Loucy (cell line): ENCODE results near the gene CIITA.

Experiments
- H2AFZ ChIP-seq: fragments of 200-600 bp; sonication (generic); 2 replicates; pipeline ENCODE4 v1.6.0; 2016; ENCODE audit warnings: antibody characterized with exemption, mild to moderate bottlenecking, low read length, moderate library complexity
- H3F3A ChIP-seq: fragments of 200-600 bp; 2 replicates; pipeline ENCODE4 v1.6.0; 2016; ENCODE audit warnings: antibody characterized with exemption, low read depth, mild to moderate bottlenecking
- H3K27me3 ChIP-seq: fragments of 200-600 bp; sonication (generic); 2 replicates; pipeline ENCODE4 v1.6.1; 2014; ENCODE audit warnings: low read length, mild to moderate bottlenecking; ENCODE audit not compliant: insufficient read depth, poor library complexity, severe bottlenecking
- H3K36me3 ChIP-seq: fragments of 200-600 bp; sonication (generic); 2 replicates; pipeline ENCODE4 v1.6.1; 2016; ENCODE audit warnings: low read length; ENCODE audit not compliant: insufficient read depth
- H3K4me1 ChIP-seq: fragments of 200-600 bp; sonication (generic); 2 replicates; pipeline ENCODE4 v1.5.1; 2014; ENCODE audit warnings: low read length, mild to moderate bottlenecking; ENCODE audit not compliant: insufficient read depth, poor library complexity, severe bottlenecking
- H3K4me2 ChIP-seq: fragments of 200-600 bp; sonication (generic); 2 replicates; pipeline ENCODE4 v1.6.0; 2014; ENCODE audit warnings: antibody characterized with exemption, low read length, low read depth, mild to moderate bottlenecking; ENCODE audit not compliant: poor library complexity, severe bottlenecking
- H3K4me3 ChIP-seq: fragments of 200-600 bp; sonication (generic); 2 replicates; pipeline ENCODE4 v1.5.1; 2014; ENCODE audit warnings: low read length, mild to moderate bottlenecking, mixed read lengths; ENCODE audit not compliant: poor library complexity, severe bottlenecking
- H3K79me2 ChIP-seq: fragments of 200-600 bp; sonication (generic); 2 replicates; pipeline ENCODE4 v1.6.1; 2014; ENCODE audit warnings: low read length; ENCODE audit not compliant: insufficient read depth
- H3K9ac ChIP-seq: fragments of 200-600 bp; sonication (generic); 2 replicates; pipeline ENCODE4 v1.6.0; 2014; ENCODE audit warnings: mild to moderate bottlenecking, low read depth, low read length, moderate library complexity; ENCODE audit not compliant: poor library complexity, severe bottlenecking
- H3K9me2 ChIP-seq: fragments of 200-600 bp; sonication (generic); replicated peaks from 2 replicates; pipeline ENCODE4 v1.6.1; 2016; ENCODE audit warnings: low read depth, low read length, mixed read lengths
- H3K9me3 ChIP-seq: fragments of 200-600 bp; sonication (generic); 2 replicates; pipeline ENCODE4 v1.6.1; 2014; ENCODE audit warnings: mild to moderate bottlenecking, antibody characterized with exemption, low read length, low read depth; ENCODE audit not compliant: insufficient read depth
- H4K20me1 ChIP-seq: fragments of 200-600 bp; sonication (generic); 2 replicates; pipeline ENCODE4 v1.6.0; 2014; ENCODE audit warnings: antibody characterized with exemption, low read length, mild to moderate bottlenecking; ENCODE audit not compliant: insufficient read depth, poor library complexity, severe bottlenecking
- CTCF ChIP-seq: fragments of 200-600 bp; sonication (generic); conservative IDR thresholded peaks from 2 replicates; pipeline ENCODE4 v1.5.1; 2014; ENCODE audit warnings: mild to moderate bottlenecking, antibody characterized with exemption, low read length
- EZH2phosphoT487 ChIP-seq: fragments of 200-600 bp; IDR thresholded peaks from 2 replicates; pipeline ENCODE4 v1.6.1; 2018; ENCODE audit warnings: antibody characterized with exemption, mild to moderate bottlenecking, moderate library complexity, borderline replicate concordance

CIITA gene

GRCh38 chr16:10930755-10931093, 53.7 kb downstream of the CIITA start:
- H3K4me2 ChIP-seq, result no peak overlapping the region
- TF ChIP-seq CTCF (no peak), EZH2phosphoT487 (no peak)
- H3K9me3 ChIP-seq, result no peaks in the 10 kb centered on the region
- H3K4me3 ChIP-seq, result no peak overlapping the region
- H3K36me3 ChIP-seq, result no peaks in the 10 kb centered on the region
- H4K20me1 ChIP-seq, result peaks cover 2% of the 10 kb centered on the region
- no peak overlapping the region for H2AFZ ChIP-seq
- no peak overlapping the region for H3K9ac ChIP-seq
- H3K4me1 ChIP-seq, result peaks cover 7% of the 10 kb centered on the region
- H3K9me2 ChIP-seq, result no peaks in the 10 kb centered on the region
- no peaks in the 10 kb centered on the region for H3K27me3 ChIP-seq
- no peaks in the 10 kb centered on the region for H3K79me2 ChIP-seq
- no peaks in the 10 kb centered on the region for H3F3A ChIP-seq

GRCh38 chr16:10931134-10931533, 54.1 kb downstream of the CIITA start:
- TF ChIP-seq EZH2phosphoT487 (no peak), CTCF (no peak)
- Histone ChIP-seq H3K4me3 (no peak overlapping the region), H3K4me1 (peaks cover 7% of the 10 kb centered on the region), H3K9me2 (no peaks in the 10 kb centered on the region), H2AFZ (no peak overlapping the region), H3K9me3 (no peaks in the 10 kb centered on the region), H3K9ac (no peak overlapping the region), H3K79me2 (no peaks in the 10 kb centered on the region), H4K20me1 (peaks cover 2% of the 10 kb centered on the region), H3K4me2 (no peak overlapping the region), H3K27me3 (no peaks in the 10 kb centered on the region), H3K36me3 (no peaks in the 10 kb centered on the region), H3F3A (no peaks in the 10 kb centered on the region)

GRCh38 chr16:10931977-10932632, 55.1 kb downstream of the CIITA start:
- H3K9me2 ChIP-seq, result no peaks in the 10 kb centered on the region
- H3K36me3 ChIP-seq, result no peaks in the 10 kb centered on the region
- H4K20me1 ChIP-seq, result peaks cover 2% of the 10 kb centered on the region
- H3F3A ChIP-seq, result no peaks in the 10 kb centered on the region
- no peak overlapping the region for H3K4me3 ChIP-seq
- H2AFZ ChIP-seq, result no peak overlapping the region
- no peak overlapping the region for H3K9ac ChIP-seq
- no peaks in the 10 kb centered on the region for H3K27me3 ChIP-seq
- TF ChIP-seq CTCF (no peak), EZH2phosphoT487 (no peak)
- H3K4me1 ChIP-seq, result peaks cover 7% of the 10 kb centered on the region
- H3K9me3 ChIP-seq, result no peaks in the 10 kb centered on the region
- H3K79me2 ChIP-seq, result no peaks in the 10 kb centered on the region
- H3K4me2 ChIP-seq, result no peak overlapping the region
